NT2/D1 (cell line): ENCODE measurements around the gene ADAM22.

ENCODE experiments used
- SUZ12 ChIP-seq: IDR thresholded peaks from 2 replicates; pipeline ENCODE4 v1.6.1; 2011; ENCODE audit not compliant: insufficient read length, insufficient read depth; ENCODE audit errors: extremely low read depth
- YY1 ChIP-seq: IDR thresholded peaks from 2 replicates; pipeline ENCODE4 v1.6.1; 2011; ENCODE audit not compliant: insufficient read length, insufficient read depth

DNA sequence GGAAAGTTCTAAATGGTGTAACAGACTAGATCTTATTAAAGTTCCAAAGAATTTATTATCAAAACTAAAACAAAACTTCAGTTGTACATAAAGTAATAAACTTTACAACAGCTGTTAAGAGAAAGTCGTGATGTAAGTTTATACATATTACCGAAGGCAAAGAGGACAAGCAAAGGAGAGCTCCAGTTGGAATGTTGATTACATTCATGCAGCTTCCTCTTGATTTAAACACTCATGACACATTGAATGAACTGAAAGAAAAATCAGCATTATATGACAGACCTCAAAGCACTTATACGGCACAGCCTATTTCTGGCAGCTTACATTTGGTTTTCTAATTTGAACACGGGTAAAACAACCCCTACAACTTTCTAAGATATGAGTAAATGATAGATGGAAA is 272.2 kb downstream of the ADAM22 start:
- TF ChIP-seq YY1 (no peak), SUZ12 (no peak)
